GM11168 (cell line): ENCODE measurements around the gene NPPC.
"Not testable (repeated sequence)": the region's sequence is repeated elsewhere in the genome, so short reads cannot be mapped to it uniquely, and the experiment has no call there.

ENCODE experiments used
- in situ Hi-C: fragments of 300-500 bp; cut with MboI; formaldehyde crosslinking; loops from one replicate; pipeline ENCODE4 v1.12.0; 2022; ENCODE audit warnings: low sequenced_read_pairs; ENCODE audit not compliant: unreplicated experiment

Gene NPPC

GRCh38 chr2:231926180-231926741 lies at the start of gene NPPC:
Gene NPPC, minus strand, starts transcription at chr2:231926396. Its CDS starts 147 bp downstream, at chr2:231926249.
- in situ Hi-C loops = loop anchor here (5.0 kb wide), 1 partner anchor 216 kb away; no protein-coding TSS in a partner anchor

- in situ Hi-C loops = no loop called here
Observed at GRCh38 chr2:231975001-231975400, 48.8 kb upstream of the NPPC start.

GRCh38 chr2:231970461-231970860 lies 44.3 kb upstream of the NPPC start:
- in situ Hi-C loops = no loop called here

- in situ Hi-C loops = no loop called here
Observed at GRCh38 chr2:231968820-231969219, 42.6 kb upstream of the NPPC start.

- in situ Hi-C loops = no loop called here
Observed at GRCh38 chr2:231966886-231967285, 40.7 kb upstream of the NPPC start.

- in situ Hi-C loops = no loop called here
Observed at GRCh38 chr2:231965102-231965501, 38.9 kb upstream of the NPPC start.

- in situ Hi-C loops = no loop called here
Observed at GRCh38 chr2:231961349-231962166, 35.4 kb upstream of the NPPC start, which contains the start of gene DIS3L2. Gene DIS3L2, plus strand, starts transcription at chr2:231961713. Its CDS starts 53,215 bp downstream, at chr2:232014928.

GRCh38 chr2:231960810-231961348 lies 34.7 kb upstream of the NPPC start:
- in situ Hi-C loops = no loop called here

- in situ Hi-C loops = no loop called here
Observed at GRCh38 chr2:231957913-231958763, 31.9 kb upstream of the NPPC start.

- in situ Hi-C loops = no loop called here
Observed at GRCh38 chr2:231955758-231956472, 29.7 kb upstream of the NPPC start.

- in situ Hi-C loops = no loop called here
Observed at GRCh38 chr2:231951452-231952035, 25.3 kb upstream of the NPPC start.

- in situ Hi-C loops = no loop called here
Observed at GRCh38 chr2:231947694-231948093, 21.5 kb upstream of the NPPC start.

- in situ Hi-C loops = not testable (repeated sequence)
Observed at GRCh38 chr2:231947112-231947511, 20.9 kb upstream of the NPPC start.

- in situ Hi-C loops = no loop called here
Observed at GRCh38 chr2:231946241-231946814, 20.1 kb upstream of the NPPC start.

GRCh38 chr2:231942180-231942579 lies 16.0 kb upstream of the NPPC start:
- in situ Hi-C loops = no loop called here

- in situ Hi-C loops = no loop called here
Observed at GRCh38 chr2:231941673-231942072, 15.5 kb upstream of the NPPC start.

- in situ Hi-C loops = no loop called here
Observed at GRCh38 chr2:231940795-231941194, 14.6 kb upstream of the NPPC start.

- in situ Hi-C loops = loop anchor here (10.0 kb wide), 1 partner anchor 356 kb away; no protein-coding TSS in a partner anchor
Observed at GRCh38 chr2:231939022-231939421, 12.8 kb upstream of the NPPC start.

GRCh38 chr2:231937057-231937456 lies 10.9 kb upstream of the NPPC start:
- in situ Hi-C loops = loop anchor here (10.0 kb wide), 1 partner anchor 358 kb away; no protein-coding TSS in a partner anchor
